ENCODE results near the gene PTCRA. TPM values are rescaled to one million over a fixed set of nuclear protein-coding genes. Genes with fewer than 3 reads are reported as not detected.

The PTCRA gene
- total and polyA plus RNA-seq, 2 of the 4 experiments (the other 2 are of a cell fraction): not detected

GRCh38 chr6:42898891-42899361 is 16.9 kb upstream of the PTCRA start:
- DNase-seq (peak; percentile 63), ATAC-seq (ENCODE audit: low read depth) (no peak)
- Histone ChIP-seq H3K4me2 (ENCODE audit: low read depth, low read length) (no peak overlapping the region), H3K9me1 (ENCODE audit: insufficient read depth, low read length) (no peaks in the 10 kb centered on the region), H4K20me1 (ENCODE audit: insufficient read depth, low read length) (no peaks in the 10 kb centered on the region), H2BK15ac (ENCODE audit: low read depth, low read length) (no peak overlapping the region), H3K23ac (ENCODE audit: low read depth, low read length) (no peak overlapping the region), H3K79me1 (ENCODE audit: low read depth in 1 of 2, low read length in 2 of 2) (no peaks in the 10 kb centered on the region), H3K27ac (ENCODE audit: insufficient read depth, low read length) (no peak overlapping the region), H3K9ac (ENCODE audit: low read depth, low read length) (no peak overlapping the region), H3K4ac (ENCODE audit: low read depth, low read length) (no peak overlapping the region), H4K91ac (ENCODE audit: insufficient read depth, low read depth, low read length) (no peak overlapping the region), H3K4me3 (ENCODE audit: insufficient read depth, low read depth, low read length) (no peak overlapping the region), H3K14ac (replicated peaks; ENCODE audit: low read depth, low read length) (no peak overlapping the region), H3K4me1 (ENCODE audit: control insufficient read depth, insufficient read depth, low read length) (peaks cover 3% of the 10 kb centered on the region; the same call in 1 of the 2 replicates), H2BK5ac (ENCODE audit: low read depth, low read length, poor library complexity, severe bottlenecking) (no peak overlapping the region), H2BK120ac (ENCODE audit: low read depth, low read length) (no peak overlapping the region), H3K56ac (ENCODE audit: extremely low read depth, insufficient read depth, low read length) (no peak overlapping the region), H4K5ac (ENCODE audit: low read depth, low read length) (no peak overlapping the region), H3K9me3 (ENCODE audit: control insufficient read depth, insufficient read depth, low read length) (no peaks in the 10 kb centered on the region), H2AK5ac (ENCODE audit: low read depth, low read length) (no peak overlapping the region), H2AFZ (replicated peaks; ENCODE audit: low read length, poor library complexity) (no peak overlapping the region), H2BK20ac (ENCODE audit: low read depth, low read length) (no peak overlapping the region), H4K8ac (ENCODE audit: low read depth in 2 of 2, low read length in 2 of 2) (no peak overlapping the region), H3K36me3 (ENCODE audit: control insufficient read depth, insufficient read depth, low read length) (no peaks in the 10 kb centered on the region), H3K18ac (ENCODE audit: low read depth, low read length) (no peak overlapping the region), H3K27me3 (ENCODE audit: control insufficient read depth, insufficient read depth, low read length) (no peaks in the 10 kb centered on the region), H2AK9ac (replicated peaks; ENCODE audit: low read depth, low read length, poor library complexity) (no peak overlapping the region)
- dilution Hi-C loops (cut with HindIII; ENCODE audit: low sequenced_read_pairs, unreplicated experiment): no loop called here
- BruUV-seq (replicated peaks): no TSS peak
- in situ Hi-C loops (cut with MboI; ENCODE audit: low sequenced_read_pairs): loop anchor here (25.0 kb wide), 1 partner anchor 812 kb away; no protein-coding TSS in a partner anchor
- no CpG with 5 or more reads among the region's 10 CpGs for WGBS, 2 experiments (ENCODE audit: extremely low coverage in 2 of 2, insufficient read length in 1 of 2)
- ChIA-PET POLR2A (ENCODE audit: unreplicated experiment) (no interaction called here), CTCF (interaction anchor here (0.6 kb wide), 1 partner anchor 268 kb away, joined by 4 read pairs; no protein-coding TSS in a partner anchor)
- intact Hi-C loops (cut with micrococcal nuclease): loop anchor here (1.0 to 10.0 kb wide), 2 partner anchors 238 to 824 kb away; no protein-coding TSS in a partner anchor
- peak; percentile 64 for TF ChIP-seq SMC3 (IDR thresholded peaks at IDR 0.05; ENCODE audit: low read depth, low read length)
- no peak for TF ChIP-seq BHLHE40 (IDR thresholded peaks at IDR 0.05; ENCODE audit: low read depth, low read length)
- peak; percentile 68 for TF ChIP-seq CTCF (conservative IDR thresholded peaks at IDR 0.05; ENCODE audit: low read depth, low read length)
- no peak for TF ChIP-seq FOS (IDR thresholded peaks at IDR 0.05; ENCODE audit: low read depth, low read length)
- TF ChIP-seq MAZ (IDR thresholded peaks at IDR 0.05; ENCODE audit: borderline replicate concordance, low read depth, low read length): no peak
- no peak for TF ChIP-seq RCOR1 (IDR thresholded peaks at IDR 0.05; ENCODE audit: insufficient replicate concordance, low read length)
- TF ChIP-seq RAD21 (IDR thresholded peaks at IDR 0.05; ENCODE audit: low read length): peak; percentile 72
